ENCODE results near the gene DCUN1D2. TPM values are rescaled to one million over a fixed set of nuclear protein-coding genes. Genes with fewer than 3 reads are reported as not detected.

The DCUN1D2 gene
- total and polyA plus RNA-seq, 3 donors from 2014 or later = 16.3 to 78.5 (median 65.9) TPM

DNA sequence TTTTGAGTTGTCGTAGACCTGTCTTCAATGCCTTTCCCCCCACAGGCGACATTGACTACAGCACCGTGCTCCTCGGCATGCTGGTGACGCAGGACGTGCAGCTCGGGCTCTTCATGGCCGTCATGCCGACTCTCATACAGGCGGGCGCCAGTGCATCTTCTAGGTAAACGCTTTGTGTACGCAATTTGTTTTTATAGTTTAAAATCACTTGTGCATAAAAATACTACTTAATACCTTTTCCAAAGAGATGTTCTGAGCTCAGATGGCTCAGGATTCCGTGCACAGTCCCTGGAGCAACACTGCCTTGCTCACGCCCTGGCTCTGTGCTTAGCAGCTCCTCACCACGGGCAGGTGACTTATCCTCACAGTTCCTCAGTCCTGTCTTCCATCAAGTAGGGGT, 30.1 kb upstream of the DCUN1D2 start:
- Histone ChIP-seq H3K27ac (no peak overlapping the region), H3K4me1 (no peaks in the 10 kb centered on the region), H3K9me3 (no peaks in the 10 kb centered on the region), H3K27me3 (no peaks in the 10 kb centered on the region), H3K36me3 (ENCODE audit: low read depth, missing control alignments) (no peaks in the 10 kb centered on the region), H3K4me3 (no peak overlapping the region)
- WGBS, 2 donors = 90 to 99% methylated on average over 16 of the region's 16 CpGs
- DNase-seq = no peak
- intact Hi-C loops (cut with DNase I; ENCODE audit: low total_unique reads) = no loop called here
- TF ChIP-seq POLR2A (IDR thresholded peaks at IDR 0.05) = no peak
- TF ChIP-seq, protein P1, sequence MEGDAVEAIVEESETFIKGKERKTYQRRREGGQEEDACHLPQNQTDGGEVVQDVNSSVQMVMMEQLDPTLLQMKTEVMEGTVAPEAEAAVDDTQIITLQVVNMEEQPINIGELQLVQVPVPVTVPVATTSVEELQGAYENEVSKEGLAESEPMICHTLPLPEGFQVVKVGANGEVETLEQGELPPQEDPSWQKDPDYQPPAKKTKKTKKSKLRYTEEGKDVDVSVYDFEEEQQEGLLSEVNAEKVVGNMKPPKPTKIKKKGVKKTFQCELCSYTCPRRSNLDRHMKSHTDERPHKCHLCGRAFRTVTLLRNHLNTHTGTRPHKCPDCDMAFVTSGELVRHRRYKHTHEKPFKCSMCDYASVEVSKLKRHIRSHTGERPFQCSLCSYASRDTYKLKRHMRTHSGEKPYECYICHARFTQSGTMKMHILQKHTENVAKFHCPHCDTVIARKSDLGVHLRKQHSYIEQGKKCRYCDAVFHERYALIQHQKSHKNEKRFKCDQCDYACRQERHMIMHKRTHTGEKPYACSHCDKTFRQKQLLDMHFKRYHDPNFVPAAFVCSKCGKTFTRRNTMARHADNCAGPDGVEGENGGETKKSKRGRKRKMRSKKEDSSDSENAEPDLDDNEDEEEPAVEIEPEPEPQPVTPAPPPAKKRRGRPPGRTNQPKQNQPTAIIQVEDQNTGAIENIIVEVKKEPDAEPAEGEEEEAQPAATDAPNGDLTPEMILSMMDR (IDR thresholded peaks at IDR 0.05) = no peak

DNA sequence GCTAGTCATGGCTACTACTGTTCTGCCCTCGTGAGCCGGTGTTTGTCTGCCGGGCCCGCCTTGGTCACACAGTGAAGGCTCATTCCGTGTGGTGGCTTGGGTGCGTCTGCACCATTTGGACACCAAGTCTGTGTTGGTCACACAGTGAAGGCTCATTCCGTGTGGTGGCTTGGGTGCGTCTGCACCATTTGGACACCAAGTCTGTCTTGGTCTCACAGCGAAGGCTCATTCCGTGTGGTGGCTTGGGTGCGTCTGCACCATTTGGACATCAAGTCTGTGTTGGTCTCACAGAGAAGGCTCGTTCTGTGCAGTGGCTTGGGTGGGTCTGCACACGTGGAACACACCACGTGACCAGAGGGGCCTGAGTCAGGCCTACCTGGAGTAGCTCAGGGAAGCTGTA, 29.0 kb upstream of the DCUN1D2 start:
- no peaks in the 10 kb centered on the region for H3K9me3 ChIP-seq
- H3K4me3 ChIP-seq = no peak overlapping the region
- no peaks in the 10 kb centered on the region for H3K36me3 ChIP-seq (ENCODE audit: low read depth, missing control alignments)
- H3K4me1 ChIP-seq = no peaks in the 10 kb centered on the region
- no peaks in the 10 kb centered on the region for H3K27me3 ChIP-seq
- intact Hi-C loops (cut with DNase I; ENCODE audit: low total_unique reads) = no loop called here
- no peak for DNase-seq
- WGBS, 2 donors = 91 to 92% methylated on average over 13 to 14 of the region's 14 CpGs
- H3K27ac ChIP-seq = no peak overlapping the region
- TF ChIP-seq, protein P1 (IDR thresholded peaks at IDR 0.05) = no peak
- no peak for TF ChIP-seq POLR2A (IDR thresholded peaks at IDR 0.05)

DNA sequence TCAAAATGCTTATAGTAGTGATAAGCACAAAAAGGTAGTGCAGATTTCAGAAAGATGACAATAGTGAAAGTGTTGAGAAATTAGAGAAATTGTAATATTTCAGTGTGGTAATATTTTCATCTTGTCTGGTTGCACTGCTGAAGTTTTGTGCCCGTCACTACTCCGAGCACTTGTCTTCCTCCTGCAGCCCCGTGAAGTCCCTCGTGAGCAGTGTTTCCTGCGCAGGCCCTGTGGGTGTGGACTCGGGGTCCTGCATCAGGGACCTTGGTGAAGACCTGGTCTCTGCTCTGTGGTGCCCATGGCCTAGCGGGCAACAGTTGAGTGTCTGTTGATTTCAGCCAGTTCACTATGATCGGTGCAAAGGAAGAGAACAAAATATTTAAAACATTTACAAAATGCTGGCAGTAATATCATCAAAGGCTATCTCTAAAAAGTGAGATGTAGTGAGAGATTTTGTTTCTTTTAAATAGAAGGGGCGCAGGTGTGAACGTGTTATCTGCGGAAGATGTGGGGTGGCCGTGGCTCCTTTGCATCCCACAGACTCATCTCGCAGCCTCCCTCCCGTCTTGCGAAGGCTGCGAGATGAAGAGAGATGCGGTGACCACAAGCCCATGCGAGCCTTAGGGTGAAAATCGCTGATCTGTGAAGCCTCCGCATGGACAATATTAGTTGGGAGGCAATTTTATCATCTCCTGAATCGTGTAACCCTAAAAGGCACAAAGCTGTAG, 27.7 kb upstream of the DCUN1D2 start:
- H3K9me3 ChIP-seq = no peaks in the 10 kb centered on the region
- TF ChIP-seq POLR2A (IDR thresholded peaks at IDR 0.05) = no peak
- TF ChIP-seq, protein P1 (IDR thresholded peaks at IDR 0.05) = no peak
- H3K36me3 ChIP-seq (ENCODE audit: low read depth, missing control alignments) = no peaks in the 10 kb centered on the region
- 90 to 91% methylated on average over 21 of the region's 21 CpGs for WGBS, 2 donors
- no peak overlapping the region for H3K4me3 ChIP-seq
- intact Hi-C loops (cut with DNase I; ENCODE audit: low total_unique reads) = no loop called here
- H3K4me1 ChIP-seq = no peaks in the 10 kb centered on the region
- no peak for DNase-seq
- H3K27me3 ChIP-seq = no peaks in the 10 kb centered on the region
- no peak overlapping the region for H3K27ac ChIP-seq

DNA sequence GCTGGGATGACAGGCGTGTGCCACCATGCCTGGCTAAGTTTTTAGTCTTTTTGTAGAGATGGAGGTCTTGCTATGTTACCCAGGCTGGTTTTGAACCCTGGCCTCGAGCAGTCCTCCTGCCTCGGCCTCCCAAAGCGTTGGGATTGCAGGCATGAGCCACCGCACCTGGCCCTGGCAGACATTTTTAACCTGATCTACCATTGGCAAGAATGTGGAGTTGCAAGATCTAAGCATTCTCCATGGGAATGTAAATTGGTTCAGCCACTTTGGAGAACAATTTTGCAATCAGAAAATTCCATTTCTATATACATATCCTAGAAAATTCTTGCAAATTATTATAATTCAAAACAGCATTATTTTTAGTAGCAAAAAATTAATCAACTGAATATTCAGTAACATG, 24.3 kb upstream of the DCUN1D2 start:
- Histone ChIP-seq H3K27ac (no peak overlapping the region), H3K36me3 (ENCODE audit: low read depth, missing control alignments) (no peaks in the 10 kb centered on the region), H3K27me3 (no peaks in the 10 kb centered on the region), H3K4me1 (no peaks in the 10 kb centered on the region), H3K4me3 (no peak overlapping the region), H3K9me3 (no peaks in the 10 kb centered on the region)
- intact Hi-C loops (cut with DNase I; ENCODE audit: low total_unique reads) = no loop called here
- TF ChIP-seq, protein P1 (IDR thresholded peaks at IDR 0.05) = no peak
- no peak for TF ChIP-seq POLR2A (IDR thresholded peaks at IDR 0.05)
- WGBS, 2 donors = 95 to 97% methylated on average over 5 of the region's 5 CpGs
- no peak for DNase-seq

DNA sequence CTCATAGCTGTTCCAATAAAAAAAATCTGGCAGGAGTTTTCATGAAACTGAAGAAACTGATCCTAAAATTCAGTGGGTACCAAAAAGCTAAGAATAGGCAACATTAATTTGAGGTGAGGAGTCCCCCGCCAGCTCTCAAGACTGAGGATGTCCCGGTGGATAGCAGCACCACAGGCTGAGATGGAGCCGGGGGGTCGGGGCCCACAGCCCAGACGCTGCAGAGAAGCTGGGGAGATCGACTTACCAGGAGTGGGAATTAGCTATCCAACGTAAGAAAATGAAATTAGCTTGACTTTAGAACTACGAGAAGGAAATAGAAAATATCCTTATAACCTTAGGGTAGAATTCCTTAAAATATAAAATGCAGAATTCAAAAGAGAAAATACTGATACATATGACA, 23.2 kb upstream of the DCUN1D2 start:
- Histone ChIP-seq H3K36me3 (ENCODE audit: low read depth, missing control alignments) (no peaks in the 10 kb centered on the region), H3K27me3 (no peaks in the 10 kb centered on the region), H3K4me3 (no peak overlapping the region), H3K27ac (no peak overlapping the region), H3K4me1 (no peaks in the 10 kb centered on the region), H3K9me3 (no peaks in the 10 kb centered on the region)
- intact Hi-C loops (cut with DNase I; ENCODE audit: low total_unique reads) = no loop called here
- WGBS, 2 donors = 87 to 92% methylated on average over 8 of the region's 8 CpGs
- DNase-seq = no peak
- TF ChIP-seq POLR2A (IDR thresholded peaks at IDR 0.05) = no peak
- TF ChIP-seq, protein P1 (IDR thresholded peaks at IDR 0.05) = no peak

Measured in testis (tissue), 3 donors.